CD4-positive, alpha-beta T cell (primary cell): ENCODE results near the gene ASB10. TPM values are rescaled to one million over a fixed set of nuclear protein-coding genes. Genes with fewer than 3 reads are reported as not detected.

Experiments
- ATAC-seq: fragments of 200-7000 bp; cut with Tn5 transposase; one replicate; pipeline ENCODE4 v1.10.0; 2022; ENCODE audit warnings: mild to moderate bottlenecking; ENCODE audit not compliant: poor library complexity
- CTCF ChIA-PET: fragments of 350-600 bp; sonication (Branson Sonifier 250); formaldehyde crosslinking; loops from one replicate; lab custom pipeline; 2021; ENCODE audit warnings: antibody characterized with exemption, inconsistent platforms; lab: Charles Lee
- POLR2A ChIA-PET: fragments of 350-600 bp; sonication (Branson Sonifier 250); formaldehyde crosslinking; loops from one replicate; lab custom pipeline; 2021; ENCODE audit warnings: antibody characterized with exemption, inconsistent platforms; lab: Charles Lee
- DNase-seq, 14 experiments: peaks; one replicate each; pipeline ENCODE4 v3.0.0-alpha.2; 2013 to 2020; ENCODE audit warnings: mixed read lengths in 2 of 14
- H3K27ac ChIP-seq, 2 donors: one replicate each; pipeline versions ENCODE4 v1.5.1 to v1.7.0; 2013; ENCODE audit warnings: low read length in 2 of 2, low read depth in 1 of 2, mild to moderate bottlenecking in 1 of 2
- H3K27me3 ChIP-seq, 2 experiments: 1 replicate in 1 of 2; 2 replicates in 1 of 2; pipeline versions ENCODE4 v1.6.1 to v1.7.0; 2013; ENCODE audit warnings: low read length in 2 of 2, control low read depth in 1 of 2, mild to moderate bottlenecking in 1 of 2, moderate library complexity in 1 of 2; ENCODE audit not compliant: insufficient read depth in 2 of 2, control insufficient read depth in 1 of 2
- H3K36me3 ChIP-seq: one replicate; pipeline ENCODE4 v1.6.1; 2013; ENCODE audit warnings: low read length, control low read depth; ENCODE audit not compliant: insufficient read depth
- H3K4me1 ChIP-seq: one replicate; pipeline ENCODE4 v1.6.1; 2013; ENCODE audit warnings: low read length, control low read depth; ENCODE audit not compliant: insufficient read depth
- H3K4me3 ChIP-seq: one replicate; pipeline ENCODE4 v1.5.1; 2013; ENCODE audit warnings: mild to moderate bottlenecking, low read length, moderate library complexity
- H3K9me3 ChIP-seq, 2 experiments: 1 replicate in 1 of 2; 2 replicates in 1 of 2; pipeline versions ENCODE4 v1.6.1 to v1.7.0; 2013; ENCODE audit warnings: low read length in 2 of 2, mild to moderate bottlenecking in 2 of 2, control low read depth in 1 of 2, moderate library complexity in 1 of 2; ENCODE audit not compliant: control insufficient read depth in 1 of 2, insufficient read depth in 1 of 2
- H3K27ac Mint-ChIP-seq: one replicate; pipeline ENCODE4 v1.8.0; 2020; ENCODE audit warnings: mixed read lengths
- H3K27me3 Mint-ChIP-seq: one replicate; pipeline ENCODE4 v1.8.0; 2021; ENCODE audit warnings: mixed read lengths
- H3K36me3 Mint-ChIP-seq: one replicate; pipeline ENCODE4 v1.8.0; 2021; ENCODE audit warnings: low read depth, mixed read lengths
- H3K4me1 Mint-ChIP-seq: one replicate; pipeline ENCODE4 v1.8.0; 2021; ENCODE audit warnings: low read depth, mixed read lengths
- H3K4me3 Mint-ChIP-seq: one replicate; pipeline ENCODE4 v1.8.0; 2020; ENCODE audit warnings: mild to moderate bottlenecking, mixed read lengths
- H3K9me3 Mint-ChIP-seq: one replicate; pipeline ENCODE4 v1.8.0; 2020; ENCODE audit warnings: mixed read lengths
- intact Hi-C, 2 experiments: fragments of 100-400 bp; cut with DNase I in 1 of 2; cut with micrococcal nuclease in 1 of 2; formaldehyde crosslinking; loops; one replicate each; pipeline versions ENCODE4 v1.15.1 to v1.9.0; 2023 to 2025; cut with DNase I, micrococcal nuclease
- total RNA-seq, 174 experiments: library from RNA in 2 of 174; stranded (reverse) in 2 of 174; gene quantifications; one replicate each; pipeline ENCODE4 v1.2.3 and lab custom pipeline; 2021 to 2026
- TF ChIP-seq, protein P1 (sequence below): fragments of 200-600 bp; IDR thresholded peaks from one replicate; pipeline ENCODE4 v1.8.0; 2022; ENCODE audit warnings: antibody characterized with exemption, mild to moderate bottlenecking

ASB10 gene
- total RNA-seq, 2 experiments from 2014 or later, result not detected

DNA sequence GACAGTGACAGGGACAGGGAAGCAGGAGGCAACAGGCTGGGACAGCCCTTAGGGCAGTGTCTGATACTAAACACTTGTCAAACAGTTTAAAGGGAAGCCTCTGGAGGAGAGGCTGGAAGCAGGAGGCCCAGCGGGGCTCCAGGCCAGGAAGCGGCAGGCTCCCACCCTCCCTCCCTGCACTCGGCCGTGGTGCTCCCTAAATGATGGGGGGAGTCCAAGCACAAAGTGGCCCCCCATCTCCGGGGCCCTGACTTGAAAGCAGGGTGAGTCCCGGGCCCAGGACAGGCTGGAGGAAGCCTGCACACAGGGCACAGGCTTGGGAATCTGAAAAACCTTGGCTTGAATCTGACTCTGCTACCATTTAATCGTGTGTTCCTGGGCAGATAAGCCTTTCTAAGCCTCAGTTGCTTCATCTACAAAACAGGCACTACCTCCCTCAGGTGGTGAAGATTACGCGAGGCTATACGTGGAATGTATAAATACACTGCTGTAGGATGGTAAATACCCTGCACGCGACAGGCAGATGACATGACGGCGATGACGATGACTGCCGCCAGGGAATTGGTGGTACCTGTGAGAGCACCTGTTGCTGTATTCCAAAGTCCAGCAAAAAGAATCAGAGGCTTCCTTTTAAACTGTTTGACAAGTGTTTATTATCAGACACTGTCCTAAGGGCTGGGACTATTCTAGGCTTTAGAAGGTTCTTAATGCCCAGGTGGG, 53.6 kb downstream of the ASB10 start:
- CTCF ChIA-PET, result no interaction called here
- Mint-ChIP-seq H3K36me3 (peaks cover 30% of the 10 kb centered on the region), H3K9me3 (no peaks in the 10 kb centered on the region), H3K27me3 (no peaks in the 10 kb centered on the region), H3K4me1 (no peaks in the 10 kb centered on the region), H3K4me3 (no peak overlapping the region), H3K27ac (no peak overlapping the region)
- Histone ChIP-seq H3K27me3 (no peaks in the 10 kb centered on the region), H3K27ac (no peak overlapping the region), H3K4me1 (no peaks in the 10 kb centered on the region), H3K9me3 (no peaks in the 10 kb centered on the region), H3K4me3 (no peak overlapping the region), H3K36me3 (peaks cover 56% of the 10 kb centered on the region)
- TF ChIP-seq, protein P1, sequence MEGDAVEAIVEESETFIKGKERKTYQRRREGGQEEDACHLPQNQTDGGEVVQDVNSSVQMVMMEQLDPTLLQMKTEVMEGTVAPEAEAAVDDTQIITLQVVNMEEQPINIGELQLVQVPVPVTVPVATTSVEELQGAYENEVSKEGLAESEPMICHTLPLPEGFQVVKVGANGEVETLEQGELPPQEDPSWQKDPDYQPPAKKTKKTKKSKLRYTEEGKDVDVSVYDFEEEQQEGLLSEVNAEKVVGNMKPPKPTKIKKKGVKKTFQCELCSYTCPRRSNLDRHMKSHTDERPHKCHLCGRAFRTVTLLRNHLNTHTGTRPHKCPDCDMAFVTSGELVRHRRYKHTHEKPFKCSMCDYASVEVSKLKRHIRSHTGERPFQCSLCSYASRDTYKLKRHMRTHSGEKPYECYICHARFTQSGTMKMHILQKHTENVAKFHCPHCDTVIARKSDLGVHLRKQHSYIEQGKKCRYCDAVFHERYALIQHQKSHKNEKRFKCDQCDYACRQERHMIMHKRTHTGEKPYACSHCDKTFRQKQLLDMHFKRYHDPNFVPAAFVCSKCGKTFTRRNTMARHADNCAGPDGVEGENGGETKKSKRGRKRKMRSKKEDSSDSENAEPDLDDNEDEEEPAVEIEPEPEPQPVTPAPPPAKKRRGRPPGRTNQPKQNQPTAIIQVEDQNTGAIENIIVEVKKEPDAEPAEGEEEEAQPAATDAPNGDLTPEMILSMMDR, result no peak
- DNase-seq, result no peak
- intact Hi-C loops, result no loop called here
- no peak for ATAC-seq
- POLR2A ChIA-PET, result no interaction called here

DNA sequence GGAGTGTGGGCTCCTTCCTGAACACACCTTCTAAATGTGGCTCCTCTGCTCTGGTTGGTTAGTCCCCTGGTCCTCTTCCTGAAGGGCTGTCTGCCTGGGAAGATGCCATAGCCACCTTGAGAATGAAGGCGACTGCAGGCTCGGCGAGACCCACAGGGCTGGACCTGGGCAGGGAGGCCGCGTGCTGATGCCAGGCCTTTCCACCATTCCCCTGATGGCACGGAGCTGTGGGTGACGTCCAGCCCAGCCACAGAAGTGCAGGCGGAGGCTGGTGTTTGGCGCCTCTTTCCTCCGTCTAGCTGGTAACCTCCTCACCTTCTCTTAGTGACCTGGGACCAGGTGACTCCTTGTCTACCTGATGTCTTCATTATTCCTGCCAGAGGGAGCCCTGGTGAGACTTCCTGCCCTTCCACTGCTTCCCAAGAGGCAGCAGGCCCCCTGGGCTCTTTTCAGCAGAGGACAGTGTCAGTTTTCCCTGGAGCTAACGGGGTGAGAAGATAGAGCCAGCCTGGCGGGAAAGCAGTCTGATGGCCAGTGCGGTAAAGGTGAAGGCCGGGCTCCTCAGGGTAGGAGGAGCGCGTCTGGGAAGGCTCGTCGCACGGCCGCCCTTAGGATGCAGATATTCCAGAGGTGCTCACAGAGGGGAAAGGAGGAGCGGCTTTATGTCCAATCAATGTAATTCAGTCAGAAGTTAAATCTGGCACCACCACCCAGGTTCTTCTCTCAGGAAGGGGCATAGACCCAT, 54.4 kb downstream of the ASB10 start:
- Mint-ChIP-seq H3K36me3 (peaks cover 38% of the 10 kb centered on the region), H3K27me3 (no peaks in the 10 kb centered on the region), H3K4me3 (no peak overlapping the region), H3K27ac (no peak overlapping the region), H3K4me1 (no peaks in the 10 kb centered on the region), H3K9me3 (no peaks in the 10 kb centered on the region)
- Histone ChIP-seq H3K4me1 (no peaks in the 10 kb centered on the region), H3K27ac (no peak overlapping the region), H3K36me3 (peaks cover 58% of the 10 kb centered on the region), H3K9me3 (no peaks in the 10 kb centered on the region), H3K27me3 (no peaks in the 10 kb centered on the region), H3K4me3 (no peak overlapping the region)
- no peak for DNase-seq
- intact Hi-C loops, result no loop called here
- ChIA-PET POLR2A (no interaction called here), CTCF (no interaction called here)
- TF ChIP-seq, protein P1, result no peak
- ATAC-seq, result no peak

DNA sequence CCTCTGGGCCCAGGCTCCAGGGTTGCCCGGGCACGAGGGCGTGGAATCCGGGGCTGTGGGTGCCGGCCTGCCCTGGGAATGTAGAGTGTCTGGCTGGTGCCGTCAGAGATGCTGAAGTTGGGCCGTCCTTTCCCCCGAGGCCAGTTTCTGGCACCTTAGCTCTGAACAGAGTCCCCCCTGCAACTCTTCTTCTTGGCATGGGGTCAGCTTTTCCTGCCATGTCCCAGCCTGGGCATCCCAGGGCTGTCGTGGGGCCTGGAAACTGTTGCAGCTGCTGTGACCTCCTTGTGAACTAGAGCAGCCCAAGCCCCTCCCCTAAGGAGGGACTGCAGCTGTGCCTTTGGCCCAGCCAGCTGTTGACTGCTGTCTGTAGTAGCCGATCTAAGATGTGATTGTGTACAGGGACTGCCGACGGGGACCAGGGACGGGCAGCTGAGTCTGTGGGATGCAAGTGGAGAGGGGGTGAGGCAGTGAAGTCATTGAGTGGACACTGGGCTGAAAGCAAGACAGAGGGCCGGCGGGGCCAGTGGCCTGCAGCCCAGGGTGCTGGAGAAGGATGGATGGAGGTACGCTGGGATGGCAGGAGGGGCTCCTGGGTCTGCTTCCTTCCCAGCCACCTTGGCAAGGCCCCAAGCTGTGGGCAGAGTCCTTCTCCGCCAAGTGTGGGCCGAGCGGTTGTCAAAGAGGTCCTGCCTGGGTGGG, 55.3 kb downstream of the ASB10 start:
- no peak overlapping the region for H3K27ac ChIP-seq
- ATAC-seq (no peak), DNase-seq (no peak)
- Mint-ChIP-seq H3K27ac (no peak overlapping the region), H3K9me3 (no peaks in the 10 kb centered on the region), H3K4me3 (no peak overlapping the region), H3K27me3 (no peaks in the 10 kb centered on the region), H3K4me1 (no peaks in the 10 kb centered on the region), H3K36me3 (peaks cover 41% of the 10 kb centered on the region)
- no peak overlapping the region for H3K4me3 ChIP-seq
- no peaks in the 10 kb centered on the region for H3K4me1 ChIP-seq
- no peaks in the 10 kb centered on the region for H3K9me3 ChIP-seq
- POLR2A ChIA-PET, result no interaction called here
- peaks cover 58% of the 10 kb centered on the region for H3K36me3 ChIP-seq
- intact Hi-C loops, result no loop called here
- TF ChIP-seq, protein P1, result no peak
- CTCF ChIA-PET, result no interaction called here
- H3K27me3 ChIP-seq, result no peaks in the 10 kb centered on the region
